Stimulated activated CD8-positive, alpha-beta memory T cell treated with anti-CD3 and anti-CD28 coated beads, Interleukin-12 subunit alpha, Interleukin-12 subunit beta, amount 100 ng/mL, for 1 hour (primary cell): ENCODE measurements around the gene TRIM58.

ENCODE experiments used
- DNase-seq: peaks from one replicate; pipeline ENCODE4 v3.0.0-alpha.2; 2020; ENCODE audit warnings: low read depth

TRIM58 gene

GRCh38 chr1:247895163-247895637 lies 38.2 kb downstream of the TRIM58 start, which contains the start of gene OR2W3:
Gene OR2W3 (plus strand): TSS chr1:247895587. CDS start chr1:247895587, 0 bp downstream.
- no peak for DNase-seq

- DNase-seq = no peak
These were observed 39.0 kb downstream of the TRIM58 start for GRCh38 chr1:247895976-247896375.

- no peak for DNase-seq
These were observed 47.1 kb downstream of the TRIM58 start for GRCh38 chr1:247904122-247904521.

- no peak for DNase-seq
These were observed 48.2 kb downstream of the TRIM58 start for GRCh38 chr1:247905181-247905580.

- DNase-seq = no peak
These were observed 49.0 kb downstream of the TRIM58 start for GRCh38 chr1:247905910-247906503.

- DNase-seq = no peak
These were observed 49.6 kb downstream of the TRIM58 start for GRCh38 chr1:247906504-247907047.

- DNase-seq = no peak
These were observed 51.8 kb downstream of the TRIM58 start for GRCh38 chr1:247908766-247909165.

GRCh38 chr1:247913786-247914185 lies 56.8 kb downstream of the TRIM58 start:
- DNase-seq = no peak

GRCh38 chr1:247914941-247915662 lies 58.1 kb downstream of the TRIM58 start:
- no peak for DNase-seq

GRCh38 chr1:247919952-247920351 lies 63.0 kb downstream of the TRIM58 start, which contains the start of gene OR2T8:
Gene OR2T8 (plus strand): TSS chr1:247920252. CDS start chr1:247921018, 766 bp downstream.
- no peak for DNase-seq

- no peak for DNase-seq
These were observed 67.0 kb downstream of the TRIM58 start for GRCh38 chr1:247923941-247924340.

- DNase-seq = no peak
These were observed 67.9 kb downstream of the TRIM58 start, which contains the start of gene OR2AJ1 for GRCh38 chr1:247924868-247925267. Gene OR2AJ1 (plus strand): TSS chr1:247924889. CDS start chr1:247933769, 8,880 bp downstream.
